Activated CD4-positive, alpha-beta T cell treated with anti-CD3 and anti-CD28 coated beads, Interleukin-2, amount 50 U/mL, for 4 hours (primary cell): ENCODE data around the gene FEM1B.

Source experiments
- DNase-seq, 2 experiments: peaks; one replicate each; pipeline ENCODE4 v3.0.0-alpha.2; 2020

The FEM1B gene

DNA sequence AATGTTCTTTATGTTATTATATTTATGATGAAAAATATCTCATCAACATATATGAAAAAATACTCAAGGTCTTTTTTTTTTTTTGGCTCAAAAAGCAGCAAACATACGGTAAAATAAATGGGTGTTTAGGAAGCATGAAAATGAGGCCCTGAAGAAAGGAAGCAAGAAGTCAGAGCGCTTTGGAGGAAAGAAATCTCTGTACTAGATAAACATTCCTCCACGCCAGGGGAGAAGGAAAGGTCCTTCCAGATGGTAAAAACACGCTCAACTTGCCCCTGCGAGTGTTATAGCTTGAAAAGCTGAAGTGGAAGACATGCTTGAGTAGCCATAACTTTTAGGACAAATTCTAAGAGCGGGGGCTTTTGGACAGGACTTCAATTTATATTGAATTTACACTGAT lies 52.9 kb downstream of the FEM1B start:
- no peak for DNase-seq

- no peak for DNase-seq
These were observed 53.4 kb downstream of the FEM1B start for GRCh38 chr15:68330901-68331300.

GRCh38 chr15:68332266-68332665 lies 54.7 kb downstream of the FEM1B start:
- DNase-seq: no peak

DNA sequence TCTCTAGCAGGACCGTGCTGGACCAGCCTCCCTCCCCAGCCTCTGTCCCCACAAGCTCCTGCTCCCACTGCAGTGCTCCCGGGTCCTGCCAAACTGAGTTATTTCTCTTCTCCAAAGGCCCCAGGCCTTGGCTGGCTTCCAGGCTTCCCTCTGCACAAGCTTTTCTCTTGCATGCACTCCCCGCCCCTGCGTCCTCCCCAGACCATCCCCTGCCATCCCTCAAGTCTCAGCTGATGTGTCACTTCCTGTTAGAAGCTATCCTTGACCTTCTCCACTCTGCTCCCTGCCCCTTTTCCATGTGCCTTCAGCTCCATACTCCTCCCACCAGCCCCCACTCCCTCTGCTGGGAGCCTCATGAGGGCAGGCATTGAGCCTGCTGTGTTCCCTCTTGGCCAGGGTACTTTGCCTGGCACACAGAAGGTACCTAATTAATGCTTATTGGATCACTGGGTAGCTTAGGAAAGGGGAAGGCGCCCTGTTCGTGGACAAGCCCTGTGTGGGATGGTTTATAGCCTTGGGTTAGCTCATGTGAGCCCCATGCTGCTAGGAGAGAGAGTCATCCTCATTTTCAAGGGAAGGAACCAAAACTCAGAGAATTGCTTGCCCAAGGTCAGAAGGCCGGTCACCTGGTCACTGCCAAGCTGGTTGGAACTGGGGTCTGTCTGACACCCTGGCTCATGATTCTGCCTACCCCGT lies 56.4 kb downstream of the FEM1B start:
- DNase-seq: no peak

DNA sequence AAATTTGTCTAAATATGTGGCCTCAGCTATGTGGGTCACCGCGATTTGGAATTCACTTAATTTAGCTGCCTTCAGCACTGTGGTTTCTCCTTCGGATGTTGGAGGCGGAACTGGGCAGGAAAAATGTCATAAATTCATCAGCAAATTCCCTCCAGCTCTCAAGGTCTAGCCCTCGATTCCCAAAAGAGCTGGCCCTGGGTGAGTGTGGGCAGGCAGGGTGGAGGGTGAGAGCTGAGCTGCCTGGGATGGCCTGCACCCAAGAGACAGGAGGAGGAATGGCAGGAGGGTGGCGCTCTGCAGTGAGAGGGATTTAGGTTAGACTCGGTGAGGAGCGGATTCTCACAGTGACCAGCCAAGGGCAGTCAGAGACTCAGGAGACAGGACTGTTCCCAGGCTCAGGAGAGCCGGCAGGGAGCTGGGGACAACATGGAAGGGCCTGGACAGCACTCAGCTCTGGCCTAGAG lies 57.1 kb downstream of the FEM1B start:
- DNase-seq: no peak

GRCh38 chr15:68335251-68335650 lies 57.7 kb downstream of the FEM1B start:
- DNase-seq: no peak

GRCh38 chr15:68335655-68336054 lies 58.1 kb downstream of the FEM1B start:
- DNase-seq: no peak

GRCh38 chr15:68336516-68336915 lies 59.0 kb downstream of the FEM1B start:
- no peak for DNase-seq

DNA sequence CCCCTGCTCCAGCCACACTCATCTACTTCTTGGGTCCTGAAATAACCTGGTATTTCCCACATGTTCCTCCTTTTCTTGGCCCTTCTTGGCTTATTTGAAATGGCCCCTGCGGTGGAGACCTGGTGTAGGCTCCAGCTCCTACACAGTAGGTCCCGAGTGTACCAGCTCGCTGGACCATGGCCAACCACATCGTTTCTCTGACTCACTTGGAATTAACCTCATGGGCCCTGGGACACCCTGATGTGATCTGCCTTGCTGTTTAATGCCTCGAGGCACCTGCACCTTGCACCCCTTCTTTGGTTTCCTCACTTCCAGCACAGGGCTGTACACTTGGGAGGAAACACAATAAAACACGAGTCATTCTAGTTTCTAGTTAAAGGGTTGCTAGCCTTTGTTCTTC lies 60.3 kb downstream of the FEM1B start:
- no peak for DNase-seq

GRCh38 chr15:68339481-68339880 lies 61.9 kb downstream of the FEM1B start:
- no peak for DNase-seq

DNA sequence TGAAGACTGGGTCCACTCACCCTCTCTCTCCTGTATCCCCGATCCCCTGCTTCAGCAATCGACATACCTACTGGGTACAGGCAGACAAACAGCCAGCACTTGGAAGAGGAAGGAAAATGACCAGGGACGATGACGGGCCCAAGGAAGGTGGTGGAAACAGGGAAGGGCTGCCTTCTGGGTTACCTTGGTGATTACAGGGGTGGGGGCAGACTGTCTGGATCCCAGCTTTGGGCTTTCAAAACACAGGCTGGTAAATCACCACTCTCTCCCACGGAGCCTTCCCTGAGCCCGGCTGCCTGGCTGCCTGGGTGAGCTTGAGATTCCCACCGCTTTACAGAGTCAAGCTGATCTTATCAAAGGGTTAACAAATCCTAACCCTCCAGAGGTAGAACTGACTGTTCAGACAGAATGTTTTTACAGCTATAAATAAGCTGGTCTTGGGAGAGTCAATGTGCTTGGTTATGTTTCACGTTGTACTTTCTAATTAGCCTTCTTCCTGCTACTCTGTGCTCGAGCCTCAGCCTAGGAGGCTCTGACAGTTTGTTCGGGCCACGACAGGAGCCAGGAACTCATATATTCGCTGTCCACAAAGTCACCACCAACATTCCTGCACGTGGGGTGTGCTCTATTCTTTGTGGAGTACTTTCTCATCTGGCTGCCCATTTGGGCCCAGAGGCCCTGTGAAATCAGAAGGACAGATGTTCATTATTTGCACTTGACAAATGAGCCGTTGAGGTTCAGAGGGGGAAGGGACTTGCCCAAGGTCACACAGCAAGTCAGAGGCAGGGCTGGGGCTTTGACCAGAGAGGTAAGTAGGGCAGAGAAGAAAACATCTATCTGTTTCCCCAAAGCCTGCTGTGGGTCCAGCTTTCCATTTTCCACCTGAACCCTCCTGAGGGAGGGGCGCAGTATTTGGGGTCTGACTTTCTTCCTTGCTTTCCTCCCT lies 63.5 kb downstream of the FEM1B start:
- DNase-seq: no peak

- no peak for DNase-seq
These were observed 64.5 kb downstream of the FEM1B start for GRCh38 chr15:68341760-68342725.

- DNase-seq: no peak
These were observed 66.2 kb downstream of the FEM1B start for GRCh38 chr15:68343579-68344225.

DNA sequence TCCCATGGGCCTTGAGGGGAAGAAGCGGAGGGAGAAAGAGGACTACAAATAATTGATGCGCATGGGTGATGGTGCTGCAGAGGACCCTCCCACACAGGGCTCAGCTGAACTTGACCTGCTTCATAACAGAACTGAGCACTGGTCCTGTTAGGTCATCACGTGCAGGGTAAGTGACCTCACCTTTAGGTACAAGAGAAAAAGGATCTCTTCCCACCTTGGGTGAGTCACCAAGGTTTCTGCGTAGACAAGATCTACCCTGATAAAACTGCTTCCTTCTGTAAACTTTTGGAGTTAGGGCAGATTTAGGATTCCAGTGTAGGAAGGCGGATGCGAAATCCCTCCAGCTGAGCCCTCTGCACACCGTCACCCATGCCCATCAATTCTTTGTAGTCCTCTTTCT lies 67.1 kb downstream of the FEM1B start:
- no peak for DNase-seq
